Measurements from ENCODE around the gene CNTFR. TPM values are rescaled to one million over a fixed set of nuclear protein-coding genes. Genes with fewer than 3 reads are reported as not detected.
"Not testable (repeated sequence)": the region's sequence is repeated elsewhere in the genome, so short reads cannot be mapped to it uniquely, and the experiment has no call there.

Gene CNTFR
- total RNA-seq: 4.7 TPM

DNA sequence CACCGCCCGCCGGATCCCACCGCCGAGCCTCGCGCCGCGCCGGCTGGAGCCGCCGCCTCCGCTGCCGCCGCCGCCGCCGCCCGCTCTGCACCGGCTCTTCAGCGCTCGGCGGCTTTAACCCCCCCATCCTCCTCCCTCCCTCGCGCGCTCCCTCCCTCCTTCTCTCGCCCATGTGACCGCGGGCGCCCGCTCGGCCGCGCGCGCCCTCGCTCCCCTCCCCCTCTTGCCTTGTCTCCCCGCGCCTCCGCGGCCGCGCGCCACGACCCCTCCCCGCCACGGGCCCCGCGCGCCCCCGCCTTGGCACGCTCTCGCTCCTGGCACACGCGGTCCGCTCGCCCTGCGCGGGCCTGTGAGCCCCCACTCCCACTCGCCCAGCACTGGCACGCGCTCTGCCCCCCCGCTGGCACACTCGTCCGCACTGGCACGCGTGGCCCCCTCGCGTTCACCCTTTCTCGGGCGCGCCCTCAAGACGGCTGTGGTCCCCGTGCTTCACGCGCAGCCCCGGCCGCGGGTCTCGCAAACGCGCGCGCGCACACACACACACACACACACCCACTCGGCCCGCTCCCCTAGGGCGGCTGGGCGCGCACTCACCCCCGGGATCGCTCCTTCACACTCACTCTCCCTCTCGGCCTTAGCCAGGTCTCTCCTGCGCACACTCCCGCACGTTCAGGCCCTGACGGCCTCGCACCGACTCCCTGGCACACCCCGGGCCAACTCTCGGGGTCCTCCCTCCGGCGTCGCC, at the start of gene CNTFR:
Gene CNTFR, minus strand, starts transcription at position 89 of the 745 bp plus-strand sequence. CDS start 20,743 bp downstream, outside the sequence.
- intact Hi-C loops (cut with DNase I): loop anchor here (1.0 to 5.0 kb wide), 5 partner anchors 41 to 263 kb away; partner anchors contain the start of genes KIF24 and NUDT2
- no peaks in the 10 kb centered on the region for H3K36me3 ChIP-seq
- no peaks in the 10 kb centered on the region for H3K9me3 ChIP-seq
- DNase-seq (ENCODE audit: low spot score in 2 of 2): peak in 1 of 2 donors; percentile 72
- peaks cover 6 to 42% of the 10 kb centered on the region in 2 donors for H3K4me1 ChIP-seq
- H3K27ac ChIP-seq: peak within 1 kb of the TSS in 1 of 2 donors; percentile 39
- TF ChIP-seq, protein P1, sequence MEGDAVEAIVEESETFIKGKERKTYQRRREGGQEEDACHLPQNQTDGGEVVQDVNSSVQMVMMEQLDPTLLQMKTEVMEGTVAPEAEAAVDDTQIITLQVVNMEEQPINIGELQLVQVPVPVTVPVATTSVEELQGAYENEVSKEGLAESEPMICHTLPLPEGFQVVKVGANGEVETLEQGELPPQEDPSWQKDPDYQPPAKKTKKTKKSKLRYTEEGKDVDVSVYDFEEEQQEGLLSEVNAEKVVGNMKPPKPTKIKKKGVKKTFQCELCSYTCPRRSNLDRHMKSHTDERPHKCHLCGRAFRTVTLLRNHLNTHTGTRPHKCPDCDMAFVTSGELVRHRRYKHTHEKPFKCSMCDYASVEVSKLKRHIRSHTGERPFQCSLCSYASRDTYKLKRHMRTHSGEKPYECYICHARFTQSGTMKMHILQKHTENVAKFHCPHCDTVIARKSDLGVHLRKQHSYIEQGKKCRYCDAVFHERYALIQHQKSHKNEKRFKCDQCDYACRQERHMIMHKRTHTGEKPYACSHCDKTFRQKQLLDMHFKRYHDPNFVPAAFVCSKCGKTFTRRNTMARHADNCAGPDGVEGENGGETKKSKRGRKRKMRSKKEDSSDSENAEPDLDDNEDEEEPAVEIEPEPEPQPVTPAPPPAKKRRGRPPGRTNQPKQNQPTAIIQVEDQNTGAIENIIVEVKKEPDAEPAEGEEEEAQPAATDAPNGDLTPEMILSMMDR (IDR thresholded peaks at IDR 0.05): no peak
- peaks cover 15% of the 10 kb centered on the region for H3K27me3 ChIP-seq
- H3K4me3 ChIP-seq: peak within 1 kb of the TSS; percentile 66 to 72

DNA sequence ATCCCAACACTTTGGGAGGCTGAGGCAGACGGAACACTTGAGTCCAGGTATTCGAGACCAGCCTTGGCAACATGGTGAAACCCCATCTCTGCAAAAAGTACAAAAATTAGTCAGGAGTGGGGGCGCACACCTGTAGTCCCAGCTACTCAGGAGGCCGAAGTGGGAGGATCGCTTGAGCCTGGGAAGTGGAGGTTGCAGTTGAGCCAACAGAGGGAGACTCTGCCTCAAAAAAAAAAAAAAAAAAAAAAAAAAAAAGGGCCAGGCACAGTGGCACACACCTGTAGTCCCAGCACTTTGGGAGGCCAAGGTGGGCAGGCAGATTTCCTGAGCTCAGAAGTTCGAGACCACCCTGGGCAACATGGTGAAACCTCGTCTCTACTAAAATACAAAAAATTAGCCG, 49.8 kb upstream of the CNTFR start:
- peaks cover 0 to 13% of the 10 kb centered on the region in 2 donors for H3K4me1 ChIP-seq
- DNase-seq (ENCODE audit: low spot score in 2 of 2); H3K9me3 ChIP-seq; intact Hi-C loops (cut with DNase I); H3K36me3 ChIP-seq; H3K27ac ChIP-seq; H3K4me3 ChIP-seq; H3K27me3 ChIP-seq: not testable (repeated sequence)

- peaks cover 0 to 13% of the 10 kb centered on the region in 2 donors for H3K4me1 ChIP-seq
- intact Hi-C loops (cut with DNase I): no loop called here
- TF ChIP-seq, protein P1 (IDR thresholded peaks at IDR 0.05): no peak
Observed at GRCh38 chr9:34638138-34638445, 48.6 kb upstream of the CNTFR start.

GRCh38 chr9:34637356-34638137, 48.0 kb upstream of the CNTFR start, which contains the start of gene SIGMAR1:
Gene SIGMAR1, minus strand, starts transcription at chr9:34637787. Its CDS starts 90 bp downstream, at chr9:34637697.
- H3K4me3 ChIP-seq: peak within 1 kb of the TSS; percentile 61 to 83
- DNase-seq (ENCODE audit: low spot score in 2 of 2): peak; percentile 54 to 94
- H3K36me3 ChIP-seq: no peaks in the 10 kb centered on the region
- TF ChIP-seq, protein P1 (IDR thresholded peaks at IDR 0.05): peak in 2 of 3 experiments; percentile 4 to 7
- H3K27me3 ChIP-seq: no peaks in the 10 kb centered on the region
- H3K27ac ChIP-seq: peak within 1 kb of the TSS; percentile 76 to 79
- no peaks in the 10 kb centered on the region for H3K9me3 ChIP-seq
- intact Hi-C loops (cut with DNase I): loop anchor here (1.0 kb wide), 2 partner anchors 9 to 29 kb away; partner anchors contain the start of gene GALT
- H3K4me1 ChIP-seq: peaks cover 0 to 13% of the 10 kb centered on the region in 2 donors

More at GRCh38 chr9:34638138-34638445, 48.6 kb upstream of the CNTFR start:
- no peaks in the 10 kb centered on the region for H3K27me3 ChIP-seq
- H3K27ac ChIP-seq: peak overlapping the region; percentile 76 to 79
- H3K9me3 ChIP-seq: no peaks in the 10 kb centered on the region
- peak overlapping the region; percentile 61 to 83 for H3K4me3 ChIP-seq
- DNase-seq (ENCODE audit: low spot score in 2 of 2): no peak
- no peaks in the 10 kb centered on the region for H3K36me3 ChIP-seq

GRCh38 chr9:34636791-34637355, 47.3 kb upstream of the CNTFR start:
- Histone ChIP-seq H3K27ac (peak overlapping the region; percentile 76 to 79), H3K9me3 (no peaks in the 10 kb centered on the region), H3K4me1 (peaks cover 0 to 13% of the 10 kb centered on the region in 2 donors), H3K36me3 (no peaks in the 10 kb centered on the region), H3K4me3 (peak overlapping the region; percentile 61 to 83), H3K27me3 (no peaks in the 10 kb centered on the region)
- intact Hi-C loops (cut with DNase I): loop anchor here (1.0 kb wide), 2 partner anchors 9 to 29 kb away; partner anchors contain the start of gene GALT
- TF ChIP-seq, protein P1 (IDR thresholded peaks at IDR 0.05): no peak
- peak in 1 of 2 donors; percentile 75 for DNase-seq (ENCODE audit: low spot score in 2 of 2)
